Activated CD8-positive, alpha-beta memory T cell treated with anti-CD3 and anti-CD28 coated beads for 36 hours (primary cell): ENCODE results near the gene UBIAD1. TPM values are rescaled to one million over a fixed set of nuclear protein-coding genes. Genes with fewer than 3 reads are reported as not detected.
"Not testable (repeated sequence)": the region's sequence is repeated elsewhere in the genome, so short reads cannot be mapped to it uniquely, and the experiment has no call there.

Experiments
- CTCF ChIA-PET: fragments of 350-600 bp; sonication (Branson Sonifier 250); formaldehyde crosslinking; loops from one replicate; lab custom pipeline; 2021; ENCODE audit warnings: antibody characterized with exemption; lab: Charles Lee
- POLR2A ChIA-PET: fragments of 350-600 bp; sonication (Branson Sonifier 250); formaldehyde crosslinking; loops from one replicate; lab custom pipeline; 2021; ENCODE audit warnings: antibody characterized with exemption; lab: Charles Lee
- total RNA-seq, 2 experiments: library from RNA; stranded (reverse); gene quantifications; one replicate each; pipeline ENCODE4 v1.2.3, GENCODE V29; 2021

Gene UBIAD1
- total RNA-seq: 10 to 100 TPM; 38.6 to 41.2 TPM

GRCh38 chr1:11272832-11273594, at the start of gene UBIAD1:
UBIAD1 (plus strand) TSS chr1:11273198; CDS start chr1:11273532, 334 bp downstream.
- POLR2A ChIA-PET: interaction anchor here (0.7 to 1.0 kb wide), 4 partner anchors 10 to 260 kb away, joined by 3 to 4 read pairs (median 3); partner anchors contain the start of genes MTOR and SRM
- CTCF ChIA-PET: no interaction called here

GRCh38 chr1:11227106-11228077, 45.6 kb upstream of the UBIAD1 start:
- ChIA-PET CTCF (no interaction called here), POLR2A (no interaction called here)

- POLR2A ChIA-PET: no interaction called here
- CTCF ChIA-PET: interaction anchor here (0.8 kb wide), 1 partner anchor 12 kb away, joined by 3 read pairs; no protein-coding TSS in a partner anchor
These were observed 43.8 kb upstream of the UBIAD1 start for GRCh38 chr1:11229203-11229602.

GRCh38 chr1:11233208-11233607, 39.8 kb upstream of the UBIAD1 start:
- ChIA-PET POLR2A (no interaction called here), CTCF (no interaction called here)

- ChIA-PET CTCF (interaction anchor here (1.4 kb wide), 1 partner anchor 199 kb away, joined by 5 read pairs; no protein-coding TSS in a partner anchor), POLR2A (no interaction called here)
These were observed 35.6 kb upstream of the UBIAD1 start for GRCh38 chr1:11237356-11237755.

- CTCF ChIA-PET: interaction anchor here (1.4 to 2.1 kb wide), 2 partner anchors 24 to 200 kb away, joined by 4 to 5 read pairs; partner anchors contain the start of gene MTOR
- POLR2A ChIA-PET: no interaction called here
These were observed 34.7 kb upstream of the UBIAD1 start for GRCh38 chr1:11238311-11238710.

- ChIA-PET POLR2A (no interaction called here), CTCF (interaction anchor here (0.9 to 1.2 kb wide), 2 partner anchors 10 to 208 kb away, joined by 3 read pairs; no protein-coding TSS in a partner anchor)
These were observed 27.8 kb upstream of the UBIAD1 start for GRCh38 chr1:11245248-11245647.

GRCh38 chr1:11245904-11246719, 26.9 kb upstream of the UBIAD1 start:
- ChIA-PET POLR2A (no interaction called here), CTCF (interaction anchor here (0.9 to 1.4 kb wide), 2 partner anchors 9 to 16 kb away, joined by 3 read pairs; partner anchors contain the start of gene MTOR)

GRCh38 chr1:11248169-11248568, 24.8 kb upstream of the UBIAD1 start:
- CTCF ChIA-PET: interaction anchor here (1.3 kb wide), 1 partner anchor 398 kb away, joined by 3 read pairs; no protein-coding TSS in a partner anchor
- POLR2A ChIA-PET: no interaction called here

GRCh38 chr1:11252538-11252937, 20.5 kb upstream of the UBIAD1 start:
- ChIA-PET CTCF (interaction anchor here (0.9 kb wide), 1 partner anchor 310 kb away, joined by 3 read pairs; no protein-coding TSS in a partner anchor), POLR2A (no interaction called here)

- CTCF ChIA-PET: no interaction called here
- POLR2A ChIA-PET: no interaction called here
These were observed 19.8 kb upstream of the UBIAD1 start for GRCh38 chr1:11253226-11253625.

GRCh38 chr1:11256299-11256698, 16.7 kb upstream of the UBIAD1 start:
- ChIA-PET CTCF (no interaction called here), POLR2A (no interaction called here)

- ChIA-PET CTCF (interaction anchor here (0.7 to 1.8 kb wide), 4 partner anchors 11 to 225 kb away, joined by 3 to 5 read pairs (median 4); no protein-coding TSS in a partner anchor), POLR2A (interaction anchor here (0.5 to 1.5 kb wide), 8 partner anchors 9 to 762 kb away, joined by 3 to 9 read pairs (median 4); no protein-coding TSS in a partner anchor)
These were observed 10.6 kb upstream of the UBIAD1 start, which contains the start of gene MTOR for GRCh38 chr1:11262171-11263049. MTOR (minus strand) TSS chr1:11262551; CDS start chr1:11259409, 3,142 bp downstream.

- ChIA-PET CTCF (no interaction called here), POLR2A (interaction anchor here (0.6 kb wide), 1 partner anchor 231 kb away, joined by 9 read pairs; no protein-coding TSS in a partner anchor)
These were observed 6.5 kb upstream of the UBIAD1 start for GRCh38 chr1:11266268-11267074.

GRCh38 chr1:11267350-11268337, 5.4 kb upstream of the UBIAD1 start:
- POLR2A ChIA-PET, CTCF ChIA-PET: not testable (repeated sequence)

GRCh38 chr1:11272544-11272831, 510 bp upstream of the UBIAD1 start:
- POLR2A ChIA-PET: no interaction called here
- CTCF ChIA-PET: interaction anchor here (0.6 kb wide), 1 partner anchor 9 kb away, joined by 5 read pairs; no protein-coding TSS in a partner anchor
